H1 (cell line): ENCODE measurements around the gene DNAJC22. TPM values are rescaled to one million over a fixed set of nuclear protein-coding genes. Genes with fewer than 3 reads are reported as not detected.

ENCODE experiments used
- CTCF ChIA-PET: fragments of 300-600 bp; sonication (Branson Sonifier 250); formaldehyde crosslinking; loops from one replicate; lab custom pipeline; 2021; ENCODE audit not compliant: partially characterized antibody; lab: Charles Lee
- POLR2A ChIA-PET: fragments of 300-600 bp; sonication (Branson Sonifier 250); formaldehyde crosslinking; loops from one replicate; lab custom pipeline; 2021; ENCODE audit warnings: inconsistent platforms; ENCODE audit not compliant: partially characterized antibody; lab: Charles Lee
- DNase-seq, 2 experiments: peaks; one replicate each; pipeline versions ENCODE4 v3.0.0 to v3.0.0-alpha.2; 2010 to 2022; ENCODE audit warnings: low spot score in 2 of 2, low read depth in 1 of 2, mixed read lengths in 1 of 2
- FAIRE-seq: peaks from 2 replicates; lab custom pipeline; 2011; peaks lifted over from hg19 to GRCh38; lab: Jason Lieb, UNC
- H2AFZ ChIP-seq: 2 replicates; pipeline ENCODE4 v1.8.1; 2012; ENCODE audit warnings: low read length, inconsistent platforms
- H2AK5ac ChIP-seq: 2 replicates; pipeline ENCODE4 v1.6.1; 2013; ENCODE audit warnings: low read depth, low read length
- H2BK120ac ChIP-seq: replicated peaks from 2 replicates; pipeline ENCODE3; 2013; ENCODE audit warnings: low read depth, low read length, inconsistent platforms
- H2BK12ac ChIP-seq: 2 replicates; pipeline ENCODE4 v1.6.1; 2013; ENCODE audit warnings: low read depth, low read length
- H2BK15ac ChIP-seq: 2 replicates; pipeline ENCODE4 v1.6.1; 2013; ENCODE audit warnings: low read length
- H2BK20ac ChIP-seq: 2 replicates; pipeline ENCODE4 v1.6.1; 2013; ENCODE audit warnings: low read length
- H2BK5ac ChIP-seq: 2 replicates; pipeline ENCODE4 v1.6.1; 2013; ENCODE audit warnings: low read depth, low read length
- H3K14ac ChIP-seq: 2 replicates; pipeline ENCODE4 v1.6.1; 2013; ENCODE audit warnings: inconsistent platforms; ENCODE audit not compliant: insufficient read length
- H3K18ac ChIP-seq: 2 replicates; pipeline ENCODE4 v1.6.1; 2013; ENCODE audit warnings: low read length; ENCODE audit errors: extremely low read depth
- H3K23ac ChIP-seq: 2 replicates; pipeline ENCODE4 v1.6.1; 2013; ENCODE audit warnings: inconsistent platforms; ENCODE audit not compliant: insufficient read length
- H3K23me2 ChIP-seq: 2 replicates; pipeline ENCODE4 v1.6.1; 2013; ENCODE audit warnings: low read depth, low read length
- H3K27ac ChIP-seq: 2 replicates; pipeline ENCODE4 v1.6.1; 2011; ENCODE audit warnings: low read depth, low read length, inconsistent platforms
- H3K27me3 ChIP-seq, 4 experiments: replicated peaks in 1 of 4; 1 replicate in 1 of 4; 2 replicates in 3 of 4; pipeline versions ENCODE4 v1.6.1 to v1.8.1; 2011 to 2013; ENCODE audit warnings: low read length in 3 of 4, mild to moderate bottlenecking in 3 of 4, inconsistent platforms in 2 of 4, mixed read lengths in 2 of 4, moderate library complexity in 1 of 4; ENCODE audit not compliant: control insufficient read depth in 3 of 4, insufficient read depth in 3 of 4; ENCODE audit errors: extremely low read depth in 1 of 4
- H3K36me3 ChIP-seq, 4 experiments: 2 replicates each; pipeline versions ENCODE4 v1.6.1 to v1.8.1; 2011 to 2013; ENCODE audit warnings: mild to moderate bottlenecking in 4 of 4, low read length in 3 of 4, moderate library complexity in 2 of 4, control low read depth in 1 of 4, inconsistent platforms in 1 of 4; ENCODE audit not compliant: insufficient read depth in 4 of 4, control insufficient read depth in 2 of 4
- H3K4ac ChIP-seq: replicated peaks from 2 replicates; pipeline ENCODE3; 2013; ENCODE audit warnings: low read length, low read depth, mixed read lengths, inconsistent platforms; ENCODE audit not compliant: insufficient read length
- H3K4me1 ChIP-seq, 4 experiments: replicated peaks in 1 of 4; 1 replicate in 1 of 4; 2 replicates in 3 of 4; pipeline versions ENCODE4 v1.6.1 to v1.8.1; 2011 to 2013; ENCODE audit warnings: low read length in 3 of 4, inconsistent platforms in 2 of 4, mixed read lengths in 1 of 4; ENCODE audit not compliant: insufficient read depth in 4 of 4, control insufficient read depth in 3 of 4
- H3K4me2 ChIP-seq, 2 experiments: 2 replicates each; pipeline versions ENCODE4 v1.6.1 to v1.8.1; 2011 to 2013; ENCODE audit warnings: low read depth in 2 of 2, low read length in 2 of 2, control low read depth in 1 of 2, inconsistent platforms in 1 of 2, mild to moderate bottlenecking in 1 of 2; ENCODE audit not compliant: insufficient read depth in 1 of 2
- H3K4me3 ChIP-seq, 4 experiments: fragments of 200-600, 300-600 bp in 1 of 4; sonication (generic), shearing (Covaris generic), sonication (Bioruptor Twin) in 1 of 4; 2 replicates each; pipeline versions ENCODE4 v1.5.1 to v1.8.1; 2011 to 2016; ENCODE audit warnings: low read length in 4 of 4, low read depth in 3 of 4, control low read depth in 2 of 4, inconsistent platforms in 2 of 4, mild to moderate bottlenecking in 2 of 4, mixed read lengths in 1 of 4, moderate library complexity in 1 of 4; ENCODE audit not compliant: insufficient read depth in 2 of 4; ENCODE audit errors: extremely low read depth in 1 of 4
- H3K56ac ChIP-seq: replicated peaks from 2 replicates; pipeline ENCODE3; 2013; ENCODE audit warnings: low read depth, mild to moderate bottlenecking, mixed read lengths, low read length, inconsistent platforms; ENCODE audit not compliant: insufficient read length
- H3K79me1 ChIP-seq: 2 replicates; pipeline ENCODE4 v1.6.1; 2013; ENCODE audit warnings: low read depth, low read length, control low read depth
- H3K79me2 ChIP-seq, 2 experiments: 2 replicates each; pipeline versions ENCODE4 v1.6.1 to v1.8.1; 2012 to 2013; ENCODE audit warnings: low read length in 2 of 2, mild to moderate bottlenecking in 2 of 2, inconsistent platforms in 1 of 2; ENCODE audit not compliant: insufficient read depth in 2 of 2, control insufficient read depth in 1 of 2
- H3K9ac ChIP-seq, 4 experiments: replicated peaks in 1 of 4; 1 replicate in 1 of 4; 2 replicates in 3 of 4; pipeline versions ENCODE4 v1.6.1 to v1.8.1; 2011 to 2013; ENCODE audit warnings: low read depth in 3 of 4, low read length in 3 of 4, control low read depth in 2 of 4, mild to moderate bottlenecking in 2 of 4, moderate library complexity in 2 of 4, inconsistent platforms in 1 of 4; ENCODE audit errors: extremely low read depth in 1 of 4
- H3K9me3 ChIP-seq, 2 experiments: 2 replicates each; pipeline versions ENCODE4 v1.6.1 to v1.8.1; 2012 to 2013; ENCODE audit warnings: mild to moderate bottlenecking in 2 of 2, moderate library complexity in 2 of 2, control low read depth in 1 of 2, inconsistent platforms in 1 of 2, low read depth in 1 of 2, low read length in 1 of 2, mixed read lengths in 1 of 2; ENCODE audit not compliant: insufficient read depth in 2 of 2
- H4K20me1 ChIP-seq, 2 experiments: replicated peaks in 1 of 2; 2 replicates each; pipeline versions ENCODE3 to v1.8.1; 2011 to 2013; ENCODE audit warnings: inconsistent platforms in 2 of 2, low read length in 2 of 2, mild to moderate bottlenecking in 1 of 2; ENCODE audit not compliant: insufficient read depth in 2 of 2, control insufficient read depth in 1 of 2
- H4K5ac ChIP-seq: 2 replicates; pipeline ENCODE4 v1.6.1; 2013; ENCODE audit warnings: low read length, low read depth, mixed read lengths, inconsistent platforms; ENCODE audit not compliant: insufficient read length
- H4K8ac ChIP-seq: 2 replicates; pipeline ENCODE4 v1.8.0; 2013; ENCODE audit warnings: mild to moderate bottlenecking, moderate library complexity, low read length, inconsistent platforms; ENCODE audit not compliant: insufficient read depth; ENCODE audit errors: extremely low read depth
- H4K91ac ChIP-seq: replicated peaks from 2 replicates; pipeline ENCODE3; 2013; ENCODE audit warnings: low read length, mixed read lengths, inconsistent platforms; ENCODE audit not compliant: insufficient read length
- WGBS, 2 experiments: shearing (Covaris generic) in 1 of 2; methylation state at CpG; one replicate each; pipeline versions ENCODE4 v1.1.6 to v1.1.7; 2013 to 2015; ENCODE audit warnings: low lambda C conversion rate in 2 of 2, mixed read lengths in 2 of 2, inconsistent platforms in 1 of 2, low coverage in 1 of 2, missing lambda C conversion rate in 1 of 2; ENCODE audit not compliant: insufficient replicate concordance in 2 of 2, insufficient coverage in 1 of 2, insufficient read length in 1 of 2; ENCODE audit errors: extremely low coverage in 1 of 2, missing lambda C conversion rate in 1 of 2; 5-methylcytosine and 5-hydroxymethylcytosine counted together
- polyA plus RNA-seq, 7 experiments: library from polyadenylated mRNA; depleted of rRNA in 3 of 7; stranded (reverse) in 5 of 7; unstranded in 2 of 7; fragments of >200 nt in 5 of 7; fragments of 200-250 nt in 2 of 7; gene quantifications; 1 replicate in 5 of 7; 2 replicates in 1 of 7; 4 replicates in 1 of 7; pipeline versions ENCODE4 v1.2.1 to v1.2.3, GENCODE V29; 2011 to 2013; ENCODE audit warnings: missing spikeins in 2 of 7, mixed read lengths in 2 of 7
- total RNA-seq: library from RNA; stranded (reverse); fragmentation: NEBNext Ultra II Directional; extraction: Animal tissue kit (Norgen Biotek cat#: 25700); gene quantifications from 2 replicates; pipeline ENCODE4 v1.2.1, GENCODE V29; 2021

The DNAJC22 gene
- total and polyA plus RNA-seq, 2 of the 8 experiments (the other 6 are each of a cell fraction or from before 2014, with no cell fraction given): 0.20 to 0.39 TPM

DNA sequence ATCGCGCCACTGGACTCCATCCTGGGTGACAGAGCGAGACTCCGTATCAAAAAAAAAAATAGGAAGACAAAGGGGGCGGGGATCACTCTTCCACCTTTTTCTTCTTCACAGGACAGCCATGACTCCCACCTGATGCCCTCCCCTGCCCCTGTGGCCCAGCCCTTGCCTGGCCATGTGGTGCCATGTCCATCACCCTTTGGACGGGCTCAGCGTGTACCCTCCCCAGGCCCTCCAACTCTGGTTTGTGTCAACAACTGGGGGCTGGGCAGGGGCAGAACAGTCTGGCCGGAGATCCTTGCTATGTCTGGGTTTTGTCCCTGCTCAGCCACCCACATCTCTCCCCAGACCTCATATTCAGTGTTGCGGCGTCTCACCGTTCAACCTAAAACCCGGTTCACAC lies 17.9 kb upstream of the DNAJC22 start:
- CTCF ChIA-PET: interaction anchor here (1.0 to 12.7 kb wide), 4 partner anchors 14 to 35 kb away, joined by 3 to 276 read pairs (median 156); partner anchors contain the start of genes DNAJC22 and PRPH

More for the DNA sequence above, 17.9 kb upstream of the DNAJC22 start:
- 90% methylated on average over 7 of the region's 12 CpGs; no CpG with 5 or more reads in 1 of the 2 experiments for WGBS, 2 experiments
- Histone ChIP-seq H3K9me3 (no peaks in the 10 kb centered on the region), H2BK20ac (no peak overlapping the region), H3K56ac (no peak overlapping the region), H3K18ac (no peak overlapping the region), H3K4me1 (peaks cover 0 to 3% (median 2%) of the 10 kb centered on the region in 4 experiments; a peak in 4 of 7 replicates), H3K79me2 (peaks cover 0 to 3% of the 10 kb centered on the region in 2 experiments; a peak in 1 of 4 replicates), H2BK12ac (no peak overlapping the region), H3K23me2 (peaks cover 2% of the 10 kb centered on the region; the same call in 1 of the 2 replicates), H2AK5ac (no peak overlapping the region), H4K91ac (no peak overlapping the region), H2BK5ac (no peak overlapping the region), H2BK120ac (no peak overlapping the region), H3K27ac (no peak overlapping the region), H3K4ac (no peak overlapping the region), H2AFZ (no peak overlapping the region), H3K4me2 (no peak overlapping the region), H3K23ac (no peak overlapping the region), H3K79me1 (no peaks in the 10 kb centered on the region; the same call in 1 of the 2 replicates), H3K27me3 (peaks cover 8 to 22% (median 16%) of the 10 kb centered on the region in 4 experiments; a peak in 6 of 7 replicates), H4K8ac (no peak overlapping the region), H4K20me1 (peaks cover 6 to 8% of the 10 kb centered on the region in 2 experiments), H3K36me3 (peaks cover 5 to 37% (median 23%) of the 10 kb centered on the region in 4 experiments; a peak in 7 of 8 replicates), H3K14ac (no peak overlapping the region), H4K5ac (no peak overlapping the region), H3K9ac (no peak overlapping the region), H2BK15ac (no peak overlapping the region), H3K4me3 (no peak overlapping the region)
- DNase-seq (no peak), FAIRE-seq (no peak)
- POLR2A ChIA-PET: interaction anchor here (1.6 kb wide), 1 partner anchor 14 kb away, joined by 5 read pairs; no protein-coding TSS in a partner anchor
